Keratinocyte (primary cell): ENCODE data around the gene MGMT. TPM values are rescaled to one million over a fixed set of nuclear protein-coding genes. Genes with fewer than 3 reads are reported as not detected.

Experiments used
- DNase-seq: peaks from one replicate; pipeline ENCODE4 v3.0.0-alpha.2; 2011; ENCODE audit warnings: low read depth, missing footprints, low spot score
- FAIRE-seq: peaks from 2 replicates; lab custom pipeline; 2011; peaks lifted over from hg19 to GRCh38; lab: Jason Lieb, UNC
- H2AFZ ChIP-seq: 2 replicates; pipeline ENCODE4 v1.6.0; 2012; ENCODE audit warnings: low read length, control low read depth, inconsistent platforms; ENCODE audit not compliant: control insufficient read depth
- H3K27ac ChIP-seq: 2 replicates; pipeline ENCODE4 v1.5.1; 2011; ENCODE audit warnings: low read length; ENCODE audit not compliant: control insufficient read depth, insufficient read depth
- H3K27me3 ChIP-seq: 3 replicates; pipeline ENCODE4 v1.6.0; 2011; ENCODE audit warnings: low read length; ENCODE audit not compliant: control insufficient read depth, insufficient read depth; ENCODE audit errors: extremely low read depth
- H3K36me3 ChIP-seq, 2 experiments: 2 replicates in 1 of 2; 3 replicates in 1 of 2; pipeline ENCODE4 v1.5.1; 2011; ENCODE audit warnings: low read length in 2 of 2, mild to moderate bottlenecking in 1 of 2; ENCODE audit not compliant: control insufficient read depth in 2 of 2, insufficient read depth in 2 of 2; ENCODE audit errors: extremely low read depth in 1 of 2
- H3K4me1 ChIP-seq: 3 replicates; pipeline ENCODE4 v1.5.1; 2011; ENCODE audit warnings: low read length; ENCODE audit not compliant: control insufficient read depth, insufficient read depth; ENCODE audit errors: extremely low read depth
- H3K4me2 ChIP-seq: 3 replicates; pipeline ENCODE4 v1.6.0; 2011; ENCODE audit warnings: low read depth, low read length; ENCODE audit not compliant: control insufficient read depth, insufficient read depth; ENCODE audit errors: extremely low read depth
- H3K4me3 ChIP-seq, 3 experiments: fragments of 200-600 bp in 1 of 3; sonication (generic) in 1 of 3; 2 replicates in 2 of 3; 3 replicates in 1 of 3; pipeline ENCODE4 v1.5.1; 2011 to 2016; ENCODE audit warnings: low read length in 3 of 3, mild to moderate bottlenecking in 3 of 3, control low read depth in 2 of 3, inconsistent platforms in 1 of 3, low read depth in 1 of 3, mixed read lengths in 1 of 3, mixed run types in 1 of 3, moderate library complexity in 1 of 3; ENCODE audit not compliant: control insufficient read depth in 2 of 3, insufficient read depth in 2 of 3; ENCODE audit errors: extremely low read depth in 1 of 3
- H3K79me2 ChIP-seq: 2 replicates; pipeline ENCODE4 v1.6.0; 2012; ENCODE audit warnings: low read length; ENCODE audit not compliant: control insufficient read depth, insufficient read depth
- H3K9ac ChIP-seq: 3 replicates; pipeline ENCODE4 v1.6.0; 2011; ENCODE audit warnings: low read length; ENCODE audit not compliant: control insufficient read depth, insufficient read depth; ENCODE audit errors: extremely low read depth
- H3K9me1 ChIP-seq: 3 replicates; pipeline ENCODE4 v1.6.0; 2011; ENCODE audit warnings: low read length; ENCODE audit not compliant: control insufficient read depth, insufficient read depth; ENCODE audit errors: extremely low read depth
- H3K9me3 ChIP-seq: 2 replicates; pipeline ENCODE4 v1.5.1; 2012; ENCODE audit warnings: low read depth, low read length; ENCODE audit not compliant: control insufficient read depth
- H4K20me1 ChIP-seq: 3 replicates; pipeline ENCODE4 v1.6.0; 2011; ENCODE audit warnings: low read length; ENCODE audit not compliant: control insufficient read depth, insufficient read depth; ENCODE audit errors: extremely low read depth
- CTCF ChIP-seq, 3 experiments: IDR thresholded peaks in 1 of 3; conservative IDR thresholded peaks in 1 of 3; optimal IDR thresholded peaks in 1 of 3; 2 replicates in 2 of 3; 3 replicates in 1 of 3; pipeline versions ENCODE3 to v1.5.1; 2011; ENCODE audit warnings: low read length in 3 of 3, mild to moderate bottlenecking in 3 of 3, moderate library complexity in 2 of 3, control low read depth in 1 of 3, inconsistent platforms in 1 of 3; ENCODE audit not compliant: insufficient read depth in 2 of 3; ENCODE audit errors: extremely low read depth in 1 of 3
- EZH2 ChIP-seq: IDR thresholded peaks from one replicate; pipeline ENCODE4 v1.6.1; 2012; ENCODE audit warnings: inconsistent platforms, mild to moderate bottlenecking, low read length, moderate library complexity
- dilution Hi-C: fragments of 300-500 bp; cut with MboI; formaldehyde crosslinking; loops from one replicate; pipeline ENCODE4 v1.7.0; 2020; ENCODE audit warnings: low sequenced_read_pairs; ENCODE audit not compliant: extremely low pct_ligation_motif_present
- polyA plus RNA-seq, 5 experiments: library from polyadenylated mRNA; depleted of rRNA in 3 of 5; stranded (reverse) in 3 of 5; stranded (forward) in 1 of 5; unstranded in 1 of 5; fragments of >200 nt; gene quantifications; 1 replicate in 1 of 5; 2 replicates in 3 of 5; 3 replicates in 1 of 5; pipeline versions ENCODE4 v1.2.1 to v1.2.3, GENCODE V29; 2011 to 2012; ENCODE audit warnings: missing spikeins in 2 of 5, low read depth in 1 of 5, low replicate concordance in 1 of 5

Gene MGMT
- polyA plus RNA-seq, 1 donor (not counting 4 experiments of a cell fraction or from before 2014, with no cell fraction given): 15.2 TPM

GRCh38 chr10:129612481-129613109, 145.6 kb downstream of the MGMT start:
- DNase-seq: no peak
- dilution Hi-C loops: no loop called here
- TF ChIP-seq EZH2 (no peak), CTCF (optimal IDR thresholded peaks at IDR 0.05 in 1 of 3, IDR thresholded peaks at IDR 0.05 in 1 of 3, conservative IDR thresholded peaks at IDR 0.05 in 1 of 3; ENCODE audit: extremely low read depth in 1 of 3, insufficient read depth in 2 of 3, low read length in 3 of 3) (no peak)
- H4K20me1 ChIP-seq: no peaks in the 10 kb centered on the region
- H3K4me3 ChIP-seq: no peak overlapping the region
- H3K36me3 ChIP-seq: no peaks in the 10 kb centered on the region
- no peaks in the 10 kb centered on the region for H3K9me1 ChIP-seq
- no peaks in the 10 kb centered on the region for H3K27me3 ChIP-seq
- H3K27ac ChIP-seq: no peak overlapping the region
- H3K4me2 ChIP-seq: no peak overlapping the region
- FAIRE-seq: no peak
- H3K9ac ChIP-seq: no peak overlapping the region
- no peaks in the 10 kb centered on the region for H3K4me1 ChIP-seq
- H3K9me3 ChIP-seq: no peaks in the 10 kb centered on the region
- no peaks in the 10 kb centered on the region for H3K79me2 ChIP-seq
- no peak overlapping the region for H2AFZ ChIP-seq

- DNase-seq: no peak
- no peak overlapping the region for H3K4me3 ChIP-seq
- dilution Hi-C loops: no loop called here
- H2AFZ ChIP-seq: no peak overlapping the region
- no peaks in the 10 kb centered on the region for H3K27me3 ChIP-seq
- H3K79me2 ChIP-seq: no peaks in the 10 kb centered on the region
- H4K20me1 ChIP-seq: no peaks in the 10 kb centered on the region
- FAIRE-seq: no peak
- H3K4me1 ChIP-seq: no peaks in the 10 kb centered on the region
- H3K4me2 ChIP-seq: no peak overlapping the region
- no peak overlapping the region for H3K27ac ChIP-seq
- H3K9me1 ChIP-seq: no peaks in the 10 kb centered on the region
- H3K9me3 ChIP-seq: no peaks in the 10 kb centered on the region
- TF ChIP-seq EZH2: no peak
- TF ChIP-seq CTCF (optimal IDR thresholded peaks at IDR 0.05 in 1 of 3, IDR thresholded peaks at IDR 0.05 in 1 of 3, conservative IDR thresholded peaks at IDR 0.05 in 1 of 3; ENCODE audit: extremely low read depth in 1 of 3, insufficient read depth in 2 of 3, low read length in 3 of 3): no peak
- H3K9ac ChIP-seq: no peak overlapping the region
- H3K36me3 ChIP-seq: no peaks in the 10 kb centered on the region
Observed at GRCh38 chr10:129613377-129613980, 146.4 kb downstream of the MGMT start.
